Measurements from ENCODE around the gene KPNA2.

Gene KPNA2

DNA sequence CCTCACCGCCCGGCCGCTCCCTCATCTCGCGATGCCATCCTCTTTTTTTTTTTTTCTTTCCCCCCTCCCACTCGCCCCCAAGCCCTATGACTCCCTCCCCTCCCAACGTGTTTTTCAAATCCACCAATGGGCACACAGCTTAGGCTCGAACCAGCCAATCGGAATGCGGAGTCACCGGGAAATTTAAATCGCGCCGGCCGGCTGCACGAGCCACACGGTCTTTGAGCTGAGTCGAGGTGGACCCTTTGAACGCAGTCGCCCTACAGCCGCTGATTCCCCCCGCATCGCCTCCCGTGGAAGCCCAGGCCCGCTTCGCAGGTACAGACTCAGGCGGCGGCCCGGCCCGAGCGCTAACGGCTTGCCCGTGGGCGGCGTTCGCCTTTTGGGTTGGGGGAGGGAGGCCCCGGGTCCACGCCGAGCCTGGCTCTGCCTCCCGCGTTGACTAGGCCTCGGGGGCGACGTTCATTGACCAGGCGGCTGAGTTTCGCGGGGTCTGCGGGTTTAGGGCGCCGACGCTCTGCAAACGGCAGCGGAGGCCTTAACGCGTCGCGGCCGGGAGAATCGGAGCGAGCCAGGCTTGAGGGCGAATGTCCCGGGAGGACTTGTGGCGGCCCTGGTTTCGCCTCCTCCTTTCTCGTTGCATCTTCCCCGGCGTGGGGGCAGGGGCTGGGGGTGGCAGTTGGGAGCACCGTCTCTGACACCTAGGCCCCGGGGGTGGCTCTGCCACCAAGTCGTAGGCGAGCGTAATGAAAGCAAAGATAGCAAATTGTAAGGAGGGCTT lies at the start of gene KPNA2:
KPNA2 (plus strand) TSS at position 213 of the 781 bp plus-strand sequence. CDS start 1,398 bp downstream, outside the sequence.
- no peaks in the 10 kb centered on the region for H3F3A ChIP-seq (ENCODE audit: low read depth)
- peaks cover 44% of the 10 kb centered on the region for H4K20me1 ChIP-seq (ENCODE audit: insufficient read depth, low read length, poor library complexity, severe bottlenecking)

DNA sequence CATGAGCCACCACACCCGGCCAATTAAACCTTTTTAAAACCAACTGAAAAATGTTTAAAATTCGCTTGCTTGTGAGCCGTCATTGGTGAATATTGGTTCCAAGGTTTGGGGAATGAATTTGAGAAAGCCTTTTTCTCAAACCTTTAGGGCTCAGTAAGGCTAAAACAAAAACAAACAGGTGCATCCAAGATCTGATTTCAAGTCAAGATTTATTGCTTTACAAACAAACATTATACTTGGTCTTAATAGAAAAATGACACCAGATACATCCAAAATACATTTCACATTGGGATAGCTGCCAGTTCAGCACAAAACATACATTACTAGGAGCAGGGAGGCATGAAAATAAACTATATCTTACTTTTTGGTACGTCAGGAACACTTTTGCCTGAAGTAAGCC lies 44.6 kb upstream of the KPNA2 start:
- no peaks in the 10 kb centered on the region; the same call in 1 of the 2 replicates for H3K79me2 ChIP-seq (ENCODE audit: insufficient read depth, low read length)
- H2AFZ ChIP-seq (ENCODE audit: low read length): no peak overlapping the region
- H3F3A ChIP-seq (ENCODE audit: low read depth): no peaks in the 10 kb centered on the region
- H3K36me3 ChIP-seq (ENCODE audit: insufficient read depth, low read length): no peaks in the 10 kb centered on the region
- no peaks in the 10 kb centered on the region for H3K9me2 ChIP-seq (replicated peaks; ENCODE audit: low read depth, low read length)
- H3K4me2 ChIP-seq (ENCODE audit: low read depth, low read length, poor library complexity, severe bottlenecking): no peak overlapping the region
- H3K9me3 ChIP-seq (ENCODE audit: insufficient read depth, low read depth, low read length): no peaks in the 10 kb centered on the region
- peaks cover 10% of the 10 kb centered on the region for H3K4me1 ChIP-seq (ENCODE audit: insufficient read depth, low read length, poor library complexity, severe bottlenecking)
- no peaks in the 10 kb centered on the region for H4K20me1 ChIP-seq (ENCODE audit: insufficient read depth, low read length, poor library complexity, severe bottlenecking)
- no peaks in the 10 kb centered on the region for H3K27me3 ChIP-seq (ENCODE audit: insufficient read depth, low read length, poor library complexity, severe bottlenecking)
- H3K9ac ChIP-seq (ENCODE audit: low read depth, low read length, poor library complexity, severe bottlenecking): no peak overlapping the region
- H3K4me3 ChIP-seq (ENCODE audit: low read length, poor library complexity, severe bottlenecking): no peak overlapping the region
- TF ChIP-seq, protein P1, sequence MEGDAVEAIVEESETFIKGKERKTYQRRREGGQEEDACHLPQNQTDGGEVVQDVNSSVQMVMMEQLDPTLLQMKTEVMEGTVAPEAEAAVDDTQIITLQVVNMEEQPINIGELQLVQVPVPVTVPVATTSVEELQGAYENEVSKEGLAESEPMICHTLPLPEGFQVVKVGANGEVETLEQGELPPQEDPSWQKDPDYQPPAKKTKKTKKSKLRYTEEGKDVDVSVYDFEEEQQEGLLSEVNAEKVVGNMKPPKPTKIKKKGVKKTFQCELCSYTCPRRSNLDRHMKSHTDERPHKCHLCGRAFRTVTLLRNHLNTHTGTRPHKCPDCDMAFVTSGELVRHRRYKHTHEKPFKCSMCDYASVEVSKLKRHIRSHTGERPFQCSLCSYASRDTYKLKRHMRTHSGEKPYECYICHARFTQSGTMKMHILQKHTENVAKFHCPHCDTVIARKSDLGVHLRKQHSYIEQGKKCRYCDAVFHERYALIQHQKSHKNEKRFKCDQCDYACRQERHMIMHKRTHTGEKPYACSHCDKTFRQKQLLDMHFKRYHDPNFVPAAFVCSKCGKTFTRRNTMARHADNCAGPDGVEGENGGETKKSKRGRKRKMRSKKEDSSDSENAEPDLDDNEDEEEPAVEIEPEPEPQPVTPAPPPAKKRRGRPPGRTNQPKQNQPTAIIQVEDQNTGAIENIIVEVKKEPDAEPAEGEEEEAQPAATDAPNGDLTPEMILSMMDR (conservative IDR thresholded peaks at IDR 0.05; ENCODE audit: low read length): no peak
- no peak for TF ChIP-seq EZH2phosphoT487 (IDR thresholded peaks at IDR 0.05; ENCODE audit: borderline replicate concordance)

More for the DNA sequence above, at the start of gene KPNA2:
- H3K4me2 ChIP-seq (ENCODE audit: low read depth, low read length, poor library complexity, severe bottlenecking): peak within 1 kb of the TSS; percentile 83
- no peaks in the 10 kb centered on the region for H3K9me3 ChIP-seq (ENCODE audit: insufficient read depth, low read depth, low read length)
- no peak for TF ChIP-seq EZH2phosphoT487 (IDR thresholded peaks at IDR 0.05; ENCODE audit: borderline replicate concordance)
- TF ChIP-seq, protein P1 (conservative IDR thresholded peaks at IDR 0.05; ENCODE audit: low read length): no peak
- H3K9ac ChIP-seq (ENCODE audit: low read depth, low read length, poor library complexity, severe bottlenecking): peak within 1 kb of the TSS; percentile 97
- peak within 1 kb of the TSS; percentile 97 for H3K4me3 ChIP-seq (ENCODE audit: low read length, poor library complexity, severe bottlenecking)
- H2AFZ ChIP-seq (ENCODE audit: low read length): peak within 1 kb of the TSS; percentile 65
- peaks cover 37% of the 10 kb centered on the region for H3K36me3 ChIP-seq (ENCODE audit: insufficient read depth, low read length)
- H3K9me2 ChIP-seq (replicated peaks; ENCODE audit: low read depth, low read length): no peaks in the 10 kb centered on the region
- peaks cover 9% of the 10 kb centered on the region for H3K27me3 ChIP-seq (ENCODE audit: insufficient read depth, low read length, poor library complexity, severe bottlenecking)
- peaks cover 53% of the 10 kb centered on the region for H3K79me2 ChIP-seq (ENCODE audit: insufficient read depth, low read length)
- peaks cover 36% of the 10 kb centered on the region for H3K4me1 ChIP-seq (ENCODE audit: insufficient read depth, low read length, poor library complexity, severe bottlenecking)

DNA sequence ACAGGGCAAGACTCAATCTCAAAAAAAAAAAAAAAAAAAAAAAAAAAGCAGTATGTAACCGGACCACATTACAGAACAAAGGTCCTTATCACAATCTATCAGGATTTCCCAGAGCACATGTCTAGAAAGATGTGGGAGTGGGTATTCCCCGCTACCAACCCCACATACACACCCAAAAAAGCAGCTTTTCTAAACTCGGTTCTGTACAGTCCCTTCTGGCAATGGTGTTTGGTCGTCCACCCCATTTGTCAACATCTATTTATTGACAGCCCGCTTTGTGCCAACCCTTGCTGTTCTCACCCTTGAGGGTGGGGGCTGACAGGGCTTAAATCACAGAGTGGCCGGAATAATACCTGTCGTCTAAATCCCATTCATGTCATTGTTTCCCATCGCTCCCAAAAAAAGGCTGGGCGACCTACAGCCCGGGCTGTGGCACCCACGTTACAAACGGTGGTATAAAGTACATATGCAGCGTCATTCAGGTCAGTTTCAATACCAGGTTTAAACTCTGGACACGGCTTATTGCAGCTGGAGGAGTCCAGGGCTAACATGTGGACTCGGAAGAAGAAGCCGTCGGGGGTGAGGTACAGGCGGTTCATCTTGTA lies 42.9 kb upstream of the KPNA2 start:
- no peaks in the 10 kb centered on the region for H3K9me3 ChIP-seq (ENCODE audit: insufficient read depth, low read depth, low read length)
- peak overlapping the region; percentile 93 for H2AFZ ChIP-seq (ENCODE audit: low read length)

More for the DNA sequence above, 42.9 kb upstream of the KPNA2 start:
- H3K79me2 ChIP-seq (ENCODE audit: insufficient read depth, low read length): no peaks in the 10 kb centered on the region; the same call in 1 of the 2 replicates
- H3K9me2 ChIP-seq (replicated peaks; ENCODE audit: low read depth, low read length): no peaks in the 10 kb centered on the region
- TF ChIP-seq, protein P1 (conservative IDR thresholded peaks at IDR 0.05; ENCODE audit: low read length): no peak
- no peak for TF ChIP-seq EZH2phosphoT487 (IDR thresholded peaks at IDR 0.05; ENCODE audit: borderline replicate concordance)
- no peaks in the 10 kb centered on the region for H3F3A ChIP-seq (ENCODE audit: low read depth)
- no peaks in the 10 kb centered on the region for H4K20me1 ChIP-seq (ENCODE audit: insufficient read depth, low read length, poor library complexity, severe bottlenecking)
- peaks cover 10% of the 10 kb centered on the region for H3K4me1 ChIP-seq (ENCODE audit: insufficient read depth, low read length, poor library complexity, severe bottlenecking)
- peak overlapping the region; percentile 83 for H3K4me3 ChIP-seq (ENCODE audit: low read length, poor library complexity, severe bottlenecking)
- H3K4me2 ChIP-seq (ENCODE audit: low read depth, low read length, poor library complexity, severe bottlenecking): peak overlapping the region; percentile 81
- H3K9ac ChIP-seq (ENCODE audit: low read depth, low read length, poor library complexity, severe bottlenecking): peak overlapping the region; percentile 83
- no peaks in the 10 kb centered on the region for H3K36me3 ChIP-seq (ENCODE audit: insufficient read depth, low read length)
- no peaks in the 10 kb centered on the region for H3K27me3 ChIP-seq (ENCODE audit: insufficient read depth, low read length, poor library complexity, severe bottlenecking)

All from Loucy (cell line).